ENCODE data around the gene PMM2.

Gene PMM2

GRCh38 chr16:8760021-8760420 lies 37.6 kb upstream of the PMM2 start:
- H3K4me3 ChIP-seq (ENCODE audit: low read depth, low read length): no peak overlapping the region
- no peak for TF ChIP-seq CTCF (IDR thresholded peaks at IDR 0.05; ENCODE audit: low read depth, low read length)

GRCh38 chr16:8761078-8761477 lies 36.6 kb upstream of the PMM2 start:
- no peak overlapping the region for H3K4me3 ChIP-seq (ENCODE audit: low read depth, low read length)
- no peak for TF ChIP-seq CTCF (IDR thresholded peaks at IDR 0.05; ENCODE audit: low read depth, low read length)

GRCh38 chr16:8762254-8762653 lies 35.4 kb upstream of the PMM2 start:
- H3K4me3 ChIP-seq (ENCODE audit: low read depth, low read length): no peak overlapping the region
- no peak for TF ChIP-seq CTCF (IDR thresholded peaks at IDR 0.05; ENCODE audit: low read depth, low read length)

- no peak overlapping the region for H3K4me3 ChIP-seq (ENCODE audit: low read depth, low read length)
- TF ChIP-seq CTCF (IDR thresholded peaks at IDR 0.05; ENCODE audit: low read depth, low read length): no peak
Observed at GRCh38 chr16:8763083-8763482, 34.6 kb upstream of the PMM2 start.

- no peak overlapping the region for H3K4me3 ChIP-seq (ENCODE audit: low read depth, low read length)
- no peak for TF ChIP-seq CTCF (IDR thresholded peaks at IDR 0.05; ENCODE audit: low read depth, low read length)
Observed at GRCh38 chr16:8763899-8764298, 33.7 kb upstream of the PMM2 start.

- H3K4me3 ChIP-seq (ENCODE audit: low read depth, low read length): no peak overlapping the region
- TF ChIP-seq CTCF (IDR thresholded peaks at IDR 0.05; ENCODE audit: low read depth, low read length): no peak
Observed at GRCh38 chr16:8764525-8765250, 33.0 kb upstream of the PMM2 start.

GRCh38 chr16:8767176-8767575 lies 30.5 kb upstream of the PMM2 start:
- H3K4me3 ChIP-seq (ENCODE audit: low read depth, low read length): no peak overlapping the region
- no peak for TF ChIP-seq CTCF (IDR thresholded peaks at IDR 0.05; ENCODE audit: low read depth, low read length)

Data from WI38 (cell line).